ENCODE results near the gene PARP6.
"Not testable (repeated sequence)": the region's sequence is repeated elsewhere in the genome, so short reads cannot be mapped to it uniquely, and the experiment has no call there.

Gene PARP6

DNA sequence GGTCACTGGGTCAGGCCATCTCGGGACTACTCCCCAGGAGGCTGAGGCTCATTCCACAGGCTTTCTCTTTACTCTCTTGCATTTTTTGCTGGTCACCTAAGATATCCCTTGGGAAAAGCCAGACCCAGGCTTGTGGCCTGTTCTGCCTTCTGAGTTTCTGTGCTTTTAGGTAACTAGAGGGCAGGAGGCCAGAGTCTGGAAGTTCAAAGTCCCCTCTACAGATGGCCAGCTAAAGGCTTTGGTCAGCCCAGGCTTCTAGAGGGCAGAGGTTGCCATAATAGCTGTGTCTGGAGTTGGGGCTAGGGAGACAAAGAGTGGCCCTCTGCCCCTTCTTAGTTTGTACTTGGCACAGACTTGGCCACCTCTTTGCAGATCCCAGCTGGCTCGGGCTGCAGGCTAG lies 8.4 kb upstream of the PARP6 start:
- no peak for DNase-seq

DNA sequence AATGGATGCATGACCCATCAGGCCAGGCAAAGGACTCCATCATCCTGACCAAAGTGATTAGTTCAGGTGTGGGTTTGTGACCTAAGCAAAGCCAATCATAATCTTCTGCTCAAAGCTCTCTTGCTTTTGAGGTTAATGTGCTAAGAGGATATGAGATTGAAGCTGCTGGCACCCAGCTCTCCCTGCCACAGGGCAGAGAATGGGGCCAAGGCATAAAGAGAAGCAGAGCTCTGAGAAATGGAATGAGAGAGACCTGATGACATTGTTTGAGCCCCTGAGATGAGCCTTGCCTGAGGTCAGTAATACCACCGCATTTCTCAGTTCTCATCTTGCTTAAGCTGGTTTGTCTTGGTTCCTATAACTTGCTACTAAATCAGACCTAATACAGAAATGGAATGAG lies 6.4 kb upstream of the PARP6 start:
- no peak for DNase-seq

DNA sequence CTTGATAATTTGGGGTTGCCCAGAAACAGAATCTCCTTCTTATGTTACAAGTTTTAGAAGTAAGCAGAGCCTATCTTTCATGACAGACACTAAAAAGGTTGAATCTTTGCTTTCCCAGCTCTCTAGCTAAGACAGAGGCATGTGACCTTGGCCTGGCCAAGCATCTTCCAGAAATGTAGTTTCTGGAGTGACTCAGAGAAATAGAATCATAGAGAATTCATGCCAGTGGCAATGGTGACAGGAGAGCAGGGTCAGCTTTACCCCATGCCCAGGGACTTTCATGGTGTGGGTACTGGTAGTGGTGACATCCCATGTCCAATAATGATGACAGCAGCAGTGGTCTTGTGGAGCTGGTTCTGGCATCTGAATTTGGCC lies 4.0 kb upstream of the PARP6 start:
- no peak for DNase-seq

DNA sequence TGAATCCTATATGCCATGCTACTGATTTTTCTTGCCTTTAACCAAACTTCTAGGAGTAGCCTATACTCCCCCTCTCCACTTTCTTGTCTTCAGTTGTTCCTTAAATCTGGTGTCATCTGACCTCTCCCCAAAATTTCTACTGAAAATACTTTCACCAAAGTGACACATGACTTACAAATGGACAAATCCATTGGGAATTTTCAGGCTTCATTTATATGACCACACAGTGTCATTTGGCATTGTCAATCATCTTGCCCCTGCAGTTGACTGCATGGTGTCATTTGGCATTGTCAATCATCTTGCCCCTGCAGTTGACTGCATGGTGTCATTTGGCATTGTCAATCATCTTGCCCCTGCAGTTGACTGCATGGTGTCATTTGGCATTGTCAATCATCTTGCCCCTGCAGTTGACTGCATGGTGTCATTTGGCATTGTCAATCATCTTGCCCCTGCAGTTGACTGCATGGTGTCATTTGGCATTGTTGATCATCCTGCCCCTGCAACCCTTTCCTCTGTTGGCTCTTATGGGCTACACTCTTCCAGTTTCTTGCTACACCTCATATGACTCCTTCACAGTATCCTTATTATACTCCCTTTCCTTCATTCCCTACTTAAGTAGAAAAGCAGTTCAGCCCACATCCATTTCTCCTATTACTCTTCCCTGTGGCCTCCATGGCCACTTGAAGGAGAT lies 3.4 kb upstream of the PARP6 start:
- DNase-seq = not testable (repeated sequence)

DNA sequence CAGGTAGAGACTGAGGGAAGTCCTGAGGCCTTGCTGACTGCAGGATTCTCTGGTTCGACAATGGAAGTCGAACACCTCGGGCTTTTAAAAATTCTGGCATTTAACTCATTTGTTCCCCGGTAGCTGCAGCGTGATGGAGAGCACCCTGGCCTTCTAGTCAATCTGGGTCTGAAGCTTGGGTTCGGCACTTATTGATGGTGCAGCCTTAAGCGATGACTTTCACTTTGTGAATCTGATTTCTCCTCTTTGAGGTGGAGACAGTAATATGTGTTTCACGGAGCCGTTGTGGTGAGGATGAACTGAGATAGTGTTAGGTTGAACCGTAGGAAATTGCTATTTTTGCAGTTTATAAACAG lies 621 bp upstream of the PARP6 start:
- peak in 1 of 2 experiments; percentile 32 for DNase-seq

DNA sequence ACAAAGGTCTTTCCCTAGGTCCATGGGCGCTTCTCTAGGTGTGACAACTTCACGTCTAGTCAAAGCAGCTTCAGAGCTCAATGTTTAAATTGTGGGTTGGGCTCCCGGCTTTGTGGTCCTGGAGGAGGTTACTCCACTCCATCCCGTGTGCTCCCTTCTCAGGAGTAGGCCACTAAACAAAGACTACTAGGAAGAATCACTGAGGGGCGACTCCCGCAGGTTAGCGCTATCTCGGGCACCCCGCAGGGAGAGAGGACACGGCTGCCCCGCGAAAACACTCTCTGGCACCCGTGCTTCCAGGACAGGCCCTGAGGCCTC lies 500 bp downstream of the PARP6 start:
- no peak for DNase-seq

DNA sequence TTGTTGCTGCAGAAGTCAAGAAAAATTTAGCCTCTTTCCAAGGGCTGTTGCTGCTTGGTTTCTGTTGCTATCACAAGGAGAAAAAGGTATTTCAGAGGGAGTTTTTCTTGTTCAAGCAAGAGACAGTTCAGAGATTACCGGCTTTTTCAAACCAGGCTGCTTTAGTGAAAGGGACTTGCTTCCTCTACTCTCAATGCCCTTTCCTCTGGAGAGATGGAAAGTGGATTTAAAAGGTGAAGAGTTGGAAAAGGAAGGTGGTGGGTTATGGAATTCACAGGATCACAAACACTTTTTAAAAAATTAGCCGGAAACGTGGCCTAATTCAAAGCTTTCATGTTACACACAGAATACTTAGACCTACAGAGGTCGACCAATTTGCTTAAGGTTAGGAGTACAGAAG lies 1.1 kb downstream of the PARP6 start:
- no peak for DNase-seq

DNA sequence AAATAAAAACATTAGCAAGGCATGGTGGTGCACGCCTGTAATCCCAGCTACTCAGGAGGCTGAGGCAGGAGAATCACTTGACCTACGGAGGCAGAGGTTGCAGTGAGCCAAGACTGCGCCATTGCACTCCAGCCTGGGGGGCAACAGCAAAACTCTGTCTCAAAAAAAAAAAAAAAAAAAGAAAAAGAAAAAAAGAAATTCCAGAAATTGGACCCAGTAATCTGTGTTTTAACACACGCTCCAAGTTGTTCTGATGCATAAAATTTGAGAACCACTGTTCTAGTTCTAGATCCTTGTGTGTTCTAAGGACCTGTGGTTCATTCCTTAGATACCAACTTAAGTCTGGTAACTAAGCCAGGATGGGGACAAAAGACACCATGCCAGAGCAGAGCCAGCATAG lies 2.6 kb downstream of the PARP6 start:
- DNase-seq = no peak

DNA sequence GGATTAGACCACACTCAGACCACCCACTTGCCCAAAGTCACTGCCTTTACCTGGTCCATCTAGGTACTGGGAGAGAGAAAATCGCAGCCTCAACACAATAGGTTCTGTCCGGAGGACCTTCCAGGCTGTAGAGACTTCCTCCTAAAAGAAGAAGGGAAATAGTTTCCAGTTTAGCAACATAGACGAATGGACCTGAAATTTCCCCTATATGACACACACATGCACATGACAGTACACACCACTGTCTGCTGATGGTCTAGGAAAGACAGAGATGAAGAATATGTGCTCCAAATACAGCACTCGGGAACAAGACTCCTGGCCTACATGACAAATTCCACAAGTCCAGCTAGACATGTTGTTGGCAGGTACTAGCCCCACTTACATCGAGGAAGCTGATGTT lies 7.3 kb downstream of the PARP6 start:
- no peak for DNase-seq

DNA sequence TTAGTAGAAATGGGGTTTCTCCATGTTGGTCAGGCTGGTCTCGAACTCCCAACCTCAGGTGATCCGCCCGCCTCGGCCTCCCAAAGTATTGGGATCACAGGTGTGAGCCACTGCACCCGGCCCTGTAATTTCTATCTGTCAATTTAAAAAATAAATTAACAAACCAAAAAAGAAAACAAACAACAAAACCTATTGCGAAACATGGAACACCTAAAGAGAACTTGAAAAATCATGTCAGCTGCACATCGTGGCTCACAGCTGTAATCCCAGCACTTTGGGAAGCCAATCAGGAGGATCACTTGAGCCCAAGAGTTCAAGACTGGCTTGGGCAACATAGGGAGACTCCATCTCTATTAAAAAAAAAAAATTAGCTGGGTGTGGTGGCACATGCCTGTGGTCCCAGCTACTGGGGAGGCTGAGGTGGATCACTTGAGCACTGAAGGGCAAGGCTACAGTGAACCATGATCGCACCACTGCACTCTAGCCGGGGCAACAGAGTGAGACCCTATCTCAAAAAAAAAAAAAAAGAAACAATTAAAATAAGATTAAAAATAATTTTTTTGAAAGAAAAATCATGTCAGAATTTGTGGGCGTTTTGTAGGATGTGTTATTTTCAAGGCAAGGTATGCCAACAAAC lies 19.6 kb downstream of the PARP6 start:
- DNase-seq = no peak

DNA sequence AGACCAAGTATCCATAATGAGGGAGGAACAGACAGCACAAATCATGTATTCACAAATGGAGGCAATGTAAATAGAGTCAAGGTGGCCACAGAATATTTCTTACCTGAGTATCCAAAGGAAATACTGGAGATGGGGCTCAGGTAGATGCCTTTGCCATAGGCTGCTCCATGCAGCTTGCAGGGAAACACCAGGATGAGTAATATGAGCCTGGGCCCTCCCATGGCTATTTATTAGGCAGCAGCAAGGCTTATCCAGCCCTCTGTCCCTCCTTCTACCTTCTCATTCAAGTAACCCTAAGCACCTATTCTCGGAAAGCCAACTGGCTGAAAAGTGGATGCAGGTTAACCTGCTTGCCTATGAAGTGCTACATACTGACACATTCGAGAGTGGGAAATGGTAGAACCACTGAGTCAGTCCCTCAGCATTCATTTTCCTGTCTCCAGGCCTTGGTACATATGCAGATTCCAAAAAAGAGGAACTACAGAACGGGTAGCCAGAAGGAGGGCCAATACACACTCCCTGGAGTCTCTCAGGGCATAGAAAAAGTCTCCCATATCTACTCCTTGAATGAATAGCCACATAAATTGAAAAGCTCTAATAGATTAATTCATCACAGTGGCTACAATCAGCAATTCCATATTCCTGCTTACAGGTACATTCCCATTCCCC lies 23.1 kb downstream of the PARP6 start:
- DNase-seq = no peak

DNA sequence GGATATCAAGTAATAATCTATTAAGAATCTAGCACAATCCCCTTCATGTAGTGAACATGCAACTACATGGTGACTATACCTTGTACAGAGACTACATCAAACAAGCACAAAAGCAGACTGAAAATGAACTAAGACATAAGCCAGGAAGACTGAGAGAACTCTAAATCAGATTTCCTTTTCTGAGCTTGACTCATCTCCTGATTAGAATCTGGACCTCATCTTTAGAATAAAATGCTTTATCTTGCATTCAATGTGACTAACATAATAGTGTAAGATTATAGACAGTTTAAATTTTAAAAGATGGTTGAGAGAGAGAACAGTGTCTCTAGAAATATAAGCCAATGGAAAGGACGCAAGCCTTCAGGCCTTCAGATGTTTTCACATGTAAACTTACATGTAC lies 23.8 kb downstream of the PARP6 start:
- DNase-seq = no peak

DNA sequence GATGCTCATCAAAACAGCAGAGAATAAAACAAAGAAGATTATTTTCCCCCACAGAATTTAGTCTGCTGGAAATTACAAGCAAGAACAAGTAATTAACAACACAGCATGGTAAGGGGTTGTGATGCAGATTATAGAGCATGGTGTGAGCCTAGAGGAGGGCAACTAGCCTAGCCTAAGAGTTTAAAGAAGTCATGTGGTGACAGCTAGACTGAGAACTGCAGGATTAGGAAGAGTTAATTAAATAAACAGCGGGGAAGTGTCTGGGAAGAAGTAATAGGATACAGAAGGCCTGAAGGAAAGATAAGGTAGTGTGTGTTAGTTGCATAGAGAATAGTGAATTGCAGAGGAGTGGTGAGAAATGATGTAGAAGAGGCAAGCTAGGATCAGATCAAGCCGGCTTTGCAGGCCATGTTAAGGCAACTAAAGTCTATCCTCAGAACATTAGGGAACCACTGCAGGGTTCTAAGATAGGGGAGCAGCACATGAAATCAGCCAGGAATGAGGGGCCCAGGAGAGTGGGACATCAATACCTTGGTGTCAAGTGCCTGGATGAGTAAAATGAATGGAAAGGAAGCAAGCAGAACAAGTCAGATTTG lies 29.5 kb downstream of the PARP6 start:
- no peak for DNase-seq

DNA sequence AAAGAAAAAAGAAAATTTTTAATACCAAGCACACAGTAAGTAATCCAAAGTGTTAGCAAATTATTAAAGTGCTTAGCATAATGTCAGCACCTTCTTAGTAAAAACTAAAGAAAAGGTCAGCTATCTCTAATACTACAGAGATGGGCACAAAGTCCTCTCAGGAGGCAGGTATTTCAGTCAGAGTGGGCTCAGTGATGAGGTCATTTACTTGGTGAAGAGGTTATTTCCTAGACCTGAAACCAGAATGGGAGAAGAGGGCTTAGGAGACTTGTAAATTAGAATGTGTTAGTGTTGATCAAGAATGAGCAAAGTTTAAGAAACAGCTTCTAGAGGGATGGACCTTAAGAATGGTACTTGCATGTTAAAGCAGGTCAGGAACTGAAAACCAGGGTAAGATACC lies 32.7 kb downstream of the PARP6 start:
- DNase-seq = no peak

DNA sequence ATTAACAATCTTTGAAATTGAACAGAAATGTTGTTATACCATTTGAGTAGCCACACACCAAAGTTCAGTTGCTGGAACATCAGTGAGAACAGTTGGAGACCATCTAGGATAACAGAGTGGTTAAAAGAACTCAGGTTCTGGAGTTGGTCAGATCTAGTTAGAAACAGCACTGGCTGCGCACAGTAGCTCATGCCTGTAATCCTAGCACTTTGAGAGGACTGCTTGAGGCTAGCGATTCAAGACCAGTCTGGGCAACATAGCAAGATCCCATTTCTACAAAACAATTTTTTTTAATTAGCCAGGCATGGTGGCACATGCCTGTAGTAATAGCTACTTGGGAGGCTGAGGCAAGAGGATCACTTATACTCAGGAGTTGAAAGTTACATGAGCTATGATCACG lies 33.8 kb downstream of the PARP6 start:
- DNase-seq = no peak

DNA sequence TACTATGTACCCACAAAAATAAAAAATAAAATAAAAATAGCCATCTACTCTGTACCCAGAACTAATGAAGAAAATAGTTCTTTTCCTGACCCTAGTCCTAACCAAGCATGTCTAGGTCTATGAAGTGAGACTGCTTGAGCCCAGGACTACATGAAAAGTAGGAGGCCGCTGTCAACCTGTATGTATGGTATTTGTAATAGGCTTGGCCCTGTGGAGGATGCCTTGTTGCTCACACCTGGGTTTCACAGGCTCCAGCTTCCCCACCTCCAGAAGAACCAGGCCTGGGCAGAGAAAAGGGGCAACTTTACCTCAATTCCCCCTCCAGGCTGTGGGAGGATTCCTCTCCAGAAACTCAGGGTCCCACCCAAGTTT lies 34.5 kb downstream of the PARP6 start:
- DNase-seq = no peak

DNA sequence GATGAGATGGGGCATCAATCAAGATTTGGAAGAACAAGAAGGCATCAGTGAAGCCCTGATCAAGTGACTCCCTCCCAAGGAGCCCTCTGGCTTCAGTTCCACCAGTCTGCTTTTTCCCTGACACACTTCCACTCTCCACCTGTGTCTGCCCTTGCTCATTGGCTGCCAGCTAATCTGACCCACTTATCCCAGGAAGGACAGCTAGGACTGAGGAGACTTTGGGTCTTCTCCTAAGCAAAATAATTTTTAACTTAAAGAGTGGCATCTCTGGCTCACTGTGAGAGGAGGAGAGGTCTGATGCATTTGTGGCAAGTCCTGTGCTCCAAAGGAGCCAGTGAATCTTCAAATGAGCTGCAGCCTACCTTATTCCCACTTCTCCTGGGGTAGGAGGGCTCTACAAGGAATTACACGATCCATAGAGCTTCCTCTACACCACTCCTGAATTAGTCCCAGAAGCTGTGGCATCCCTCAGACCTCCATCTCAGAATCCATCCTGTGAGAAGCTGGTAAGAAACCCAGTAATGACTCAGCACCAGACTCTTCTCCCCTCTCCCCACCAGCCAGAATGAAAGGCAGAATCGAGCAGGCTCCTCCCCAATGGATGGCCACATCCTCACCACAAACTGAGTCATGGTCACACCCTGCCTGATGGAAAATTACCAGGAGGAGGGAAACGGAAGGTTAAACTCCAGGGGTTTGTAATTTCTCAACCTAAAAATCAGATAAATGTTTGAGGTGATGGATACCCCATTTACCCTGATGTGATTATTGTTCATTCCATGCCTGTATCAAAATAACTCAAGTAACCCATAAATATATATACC lies 35.1 kb downstream of the PARP6 start:
- no peak for DNase-seq

DNA sequence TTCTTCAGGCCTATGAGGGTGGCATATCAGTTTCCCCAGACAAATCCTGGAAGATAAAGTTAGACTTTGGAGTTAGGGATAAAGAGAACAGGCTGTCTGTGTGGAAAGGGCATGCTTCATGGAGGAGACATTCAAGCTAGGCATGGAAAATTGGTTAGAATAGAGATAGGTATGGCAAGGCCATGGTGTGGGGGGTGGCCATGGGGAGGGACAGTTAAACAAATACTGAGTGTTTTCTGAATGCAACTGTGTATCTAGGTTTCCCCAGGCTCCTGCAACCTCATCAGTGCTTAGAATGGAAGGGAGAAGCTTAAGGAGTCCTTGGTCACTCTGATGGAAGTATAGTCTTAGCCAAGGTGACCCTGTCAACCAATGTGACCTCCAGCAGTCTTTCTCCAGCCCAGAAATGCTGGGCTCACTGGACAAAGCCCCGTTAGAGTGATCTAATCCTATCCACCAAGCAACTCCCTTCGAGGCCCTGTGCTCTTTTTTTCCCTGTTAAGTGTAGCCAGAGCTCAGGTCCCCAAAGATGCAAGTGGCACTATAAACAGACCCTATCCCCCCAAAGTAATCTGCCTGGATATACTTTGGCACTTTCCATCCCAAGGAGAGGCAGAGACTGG lies 35.9 kb downstream of the PARP6 start:
- no peak for DNase-seq

DNA sequence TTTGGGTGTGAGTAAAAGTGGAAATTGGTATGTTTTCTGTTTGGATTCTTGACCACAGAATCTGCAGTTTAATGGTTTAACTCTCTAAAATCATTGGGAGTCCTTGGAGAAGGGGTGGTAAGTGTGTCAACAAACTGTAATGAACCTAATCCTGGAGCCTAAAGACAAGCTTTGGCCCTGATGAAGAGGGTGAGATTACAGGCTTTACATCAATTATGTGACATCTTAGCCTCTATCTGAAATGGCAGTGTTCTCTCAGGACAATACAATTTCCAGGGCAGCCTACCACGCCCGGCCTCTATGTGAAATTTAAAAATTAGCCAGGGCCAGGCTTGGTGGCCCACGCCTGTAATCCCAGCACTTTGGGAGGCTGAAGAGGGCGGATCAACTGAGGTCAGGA lies 37.1 kb downstream of the PARP6 start:
- no peak for DNase-seq

DNA sequence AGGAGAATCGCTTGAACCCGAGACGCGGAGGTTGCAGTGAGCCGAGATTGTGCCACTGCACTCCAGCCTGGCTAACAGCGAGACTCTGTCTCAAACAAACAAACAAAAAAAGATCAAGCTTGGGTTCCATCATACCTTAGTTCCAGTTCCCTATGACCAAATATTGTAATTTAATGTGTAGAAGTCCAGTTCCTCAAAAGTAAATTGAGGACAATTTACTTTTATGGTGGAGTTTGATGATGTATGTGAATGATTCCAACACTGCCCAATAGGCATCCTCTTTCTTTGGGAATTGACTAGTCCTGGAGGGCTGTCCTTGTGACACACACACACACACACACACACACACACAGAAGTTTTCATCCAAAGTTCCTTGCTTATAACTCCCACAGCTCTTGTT lies 38.6 kb downstream of the PARP6 start:
- no peak for DNase-seq

DNA sequence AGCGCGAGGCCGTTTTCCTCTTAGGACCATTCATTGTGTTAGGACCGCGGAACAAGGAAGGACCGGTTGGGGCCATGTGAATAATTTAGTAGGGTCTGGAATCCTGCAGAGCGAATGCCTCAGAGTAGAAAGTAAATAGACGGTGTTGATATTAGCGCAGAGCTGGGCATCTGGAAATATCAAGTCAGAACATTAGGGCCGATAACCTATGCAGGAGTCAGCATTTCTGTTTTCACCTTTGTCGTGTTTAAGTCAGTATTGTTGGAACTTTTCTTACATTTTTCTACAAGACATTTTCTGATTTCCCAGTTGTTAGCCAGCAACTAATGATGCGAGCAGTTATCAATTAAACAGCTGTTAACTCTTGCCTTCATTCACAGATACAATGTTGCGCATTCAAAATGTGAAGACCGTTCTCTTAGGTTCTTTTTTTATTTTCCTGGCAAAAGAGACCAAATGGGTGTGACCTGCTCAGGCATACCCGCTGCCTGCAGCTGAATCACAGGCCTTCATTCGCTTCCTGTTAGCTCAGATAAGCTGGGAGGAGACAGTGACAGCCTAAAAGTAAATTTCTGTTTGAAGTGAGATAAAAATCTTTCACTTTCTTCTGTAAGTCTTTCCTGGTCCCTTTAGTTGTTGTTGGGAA lies 40.4 kb downstream of the PARP6 start:
- DNase-seq = peak; percentile 19 to 52

DNA sequence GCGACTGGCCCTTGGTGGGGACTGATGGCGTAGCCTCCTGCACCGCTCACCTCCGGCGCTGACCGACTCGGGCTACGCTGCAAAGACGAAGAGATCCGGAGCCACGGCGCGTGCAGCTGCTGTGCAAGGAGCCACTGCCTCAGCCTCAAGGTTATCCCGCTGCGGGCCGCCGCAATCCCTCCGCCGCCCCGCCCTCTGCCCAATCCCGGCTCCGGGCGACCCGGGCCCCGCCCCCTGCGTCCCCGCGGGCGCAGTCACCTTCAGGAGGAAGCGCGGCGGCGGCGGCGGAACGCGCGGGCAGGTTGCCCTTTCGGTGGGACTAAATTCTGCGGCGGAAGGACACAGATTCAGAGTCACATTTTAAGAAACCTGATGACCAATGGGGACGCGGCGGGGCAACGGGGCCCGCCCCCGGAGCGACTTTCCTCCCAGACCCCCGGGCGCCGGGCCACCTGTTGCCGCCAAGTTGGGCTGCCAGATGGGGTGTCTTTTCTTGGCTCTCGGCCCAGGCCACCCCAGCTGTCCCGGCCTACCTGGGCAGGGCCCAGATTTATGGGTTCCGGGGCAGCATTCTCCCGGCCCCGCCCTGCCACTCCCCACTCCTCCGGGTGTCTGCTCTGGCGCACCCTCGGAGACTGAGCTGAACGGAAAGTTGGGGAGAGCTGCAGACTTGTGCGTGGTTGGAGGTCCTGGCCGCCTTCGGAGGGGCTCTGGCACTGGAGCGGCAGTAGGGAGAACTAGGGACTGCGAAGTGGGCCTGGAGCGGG lies 41.1 kb downstream of the PARP6 start, which contains the start of gene PKM:
TSS of gene PKM (minus strand) at position 125 of the 767 bp plus-strand sequence. CDS start 12,093 bp downstream, outside the sequence.
- peak; percentile 87 to 97 for DNase-seq

All from NCI-H446 (cell line).